ENCODE results near the gene AP3B2.
"Not testable (repeated sequence)": the region's sequence is repeated elsewhere in the genome, so short reads cannot be mapped to it uniquely, and the experiment has no call there.

Gene AP3B2

GRCh38 chr15:82649226-82649999, 60.3 kb downstream of the AP3B2 start:
- DNase-seq (ENCODE audit: low read depth in 1 of 2, low spot score in 1 of 2) = no peak

- DNase-seq (ENCODE audit: low read depth in 1 of 2, low spot score in 1 of 2) = no peak
Measured at GRCh38 chr15:82648257-82649103, 61.2 kb downstream of the AP3B2 start.

GRCh38 chr15:82647835-82648256, 61.8 kb downstream of the AP3B2 start:
- no peak for DNase-seq (ENCODE audit: low read depth in 1 of 2, low spot score in 1 of 2)

GRCh38 chr15:82647045-82647834, 62.4 kb downstream of the AP3B2 start, which contains the start of gene CPEB1:
Gene CPEB1 (minus strand): TSS chr15:82647363. CDS start chr15:82628459, 18,904 bp downstream.
- DNase-seq (ENCODE audit: low read depth in 1 of 2, low spot score in 1 of 2) = no peak

- no peak for DNase-seq (ENCODE audit: low read depth in 1 of 2, low spot score in 1 of 2)
Measured at GRCh38 chr15:82646250-82647044, 63.2 kb downstream of the AP3B2 start.

- DNase-seq (ENCODE audit: low read depth in 1 of 2, low spot score in 1 of 2) = not testable (repeated sequence)
Measured at GRCh38 chr15:82644967-82645852, 64.5 kb downstream of the AP3B2 start.

- no peak for DNase-seq (ENCODE audit: low read depth in 1 of 2, low spot score in 1 of 2)
Measured at GRCh38 chr15:82643992-82644391, 65.7 kb downstream of the AP3B2 start.

GRCh38 chr15:82642656-82643055, 67.0 kb downstream of the AP3B2 start:
- no peak for DNase-seq (ENCODE audit: low read depth in 1 of 2, low spot score in 1 of 2)

- no peak for DNase-seq (ENCODE audit: low read depth in 1 of 2, low spot score in 1 of 2)
Measured at GRCh38 chr15:82641129-82641798, 68.4 kb downstream of the AP3B2 start.

- DNase-seq (ENCODE audit: low read depth in 1 of 2, low spot score in 1 of 2) = no peak
Measured at GRCh38 chr15:82640672-82641071, 69.0 kb downstream of the AP3B2 start.

GRCh38 chr15:82635798-82636197, 73.9 kb downstream of the AP3B2 start:
- DNase-seq (ENCODE audit: low read depth in 1 of 2, low spot score in 1 of 2) = no peak

- DNase-seq (ENCODE audit: low read depth in 1 of 2, low spot score in 1 of 2) = no peak
Measured at GRCh38 chr15:82630033-82630432, 79.6 kb downstream of the AP3B2 start.

GRCh38 chr15:82625136-82625535, 84.5 kb downstream of the AP3B2 start:
- DNase-seq (ENCODE audit: low read depth in 1 of 2, low spot score in 1 of 2) = no peak

GRCh38 chr15:82624438-82624837, 85.2 kb downstream of the AP3B2 start:
- DNase-seq (ENCODE audit: low read depth in 1 of 2, low spot score in 1 of 2) = no peak

- DNase-seq (ENCODE audit: low read depth in 1 of 2, low spot score in 1 of 2) = no peak
Measured at GRCh38 chr15:82624008-82624407, 85.7 kb downstream of the AP3B2 start.

- no peak for DNase-seq (ENCODE audit: low read depth in 1 of 2, low spot score in 1 of 2)
Measured at GRCh38 chr15:82621970-82622369, 87.7 kb downstream of the AP3B2 start.

GRCh38 chr15:82613747-82614146, 95.9 kb downstream of the AP3B2 start:
- no peak for DNase-seq (ENCODE audit: low read depth in 1 of 2, low spot score in 1 of 2)

- DNase-seq (ENCODE audit: low read depth in 1 of 2, low spot score in 1 of 2) = no peak
Measured at GRCh38 chr15:82611348-82611747, 98.3 kb downstream of the AP3B2 start.
